Renal cortex interstitium (tissue), 15 donors: ENCODE measurements around the gene DMC1. TPM values are rescaled to one million over a fixed set of nuclear protein-coding genes. Genes with fewer than 3 reads are reported as not detected.
"Not testable (repeated sequence)": the region's sequence is repeated elsewhere in the genome, so short reads cannot be mapped to it uniquely, and the experiment has no call there.

Experiments used
- DNase-seq, 11 donors: peaks; one replicate each; pipeline ENCODE4 v3.0.0-alpha.2; 2013; ENCODE audit warnings: low read depth in 9 of 11, low spot score in 4 of 11; ENCODE audit errors: extremely low read depth in 1 of 11
- long read RNA-seq, 16 experiments: transcript quantifications; one replicate each; lab custom pipeline, GENCODE V29; 2026
- polyA plus RNA-seq, 3 donors: library from polyadenylated mRNA; unstranded; fragments of 120-200 nt; gene quantifications; one replicate each; pipeline ENCODE4 v1.2.1, GENCODE V29; 2013; ENCODE audit not compliant: insufficient read length in 3 of 3

Gene DMC1, protein sequence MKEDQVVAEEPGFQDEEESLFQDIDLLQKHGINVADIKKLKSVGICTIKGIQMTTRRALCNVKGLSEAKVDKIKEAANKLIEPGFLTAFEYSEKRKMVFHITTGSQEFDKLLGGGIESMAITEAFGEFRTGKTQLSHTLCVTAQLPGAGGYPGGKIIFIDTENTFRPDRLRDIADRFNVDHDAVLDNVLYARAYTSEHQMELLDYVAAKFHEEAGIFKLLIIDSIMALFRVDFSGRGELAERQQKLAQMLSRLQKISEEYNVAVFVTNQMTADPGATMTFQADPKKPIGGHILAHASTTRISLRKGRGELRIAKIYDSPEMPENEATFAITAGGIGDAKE
- polyA plus RNA-seq, result 1 to 10 TPM; 5.6 to 6.1 (median 5.7) TPM
- long read RNA-seq, donor 1, partial matches to known transcripts, result 0 of 1 reads
- long read RNA-seq, donor 1, other reads (novel, unspliced or antisense), result 0 of 1 reads
- long read RNA-seq, donor 2, partial matches to known transcripts, result 0 of 2 reads
- long read RNA-seq, donor 2, other reads (novel, unspliced or antisense), result 0 of 2 reads
- long read RNA-seq, donor 3, partial matches to known transcripts, result 0 of 1 reads
- long read RNA-seq, donor 3, other reads (novel, unspliced or antisense), result 0 of 1 reads
- long read RNA-seq, donor 4, result 0 reads
- long read RNA-seq, donor 5, result 0 reads
- long read RNA-seq, donor 6, partial matches to known transcripts, result 0 of 1 reads
- long read RNA-seq, donor 6, other reads (novel, unspliced or antisense), result 0 of 1 reads
- long read RNA-seq, donor 7, partial matches to known transcripts, result 0 of 1 reads
- long read RNA-seq, donor 7, other reads (novel, unspliced or antisense), result 0 of 1 reads
- long read RNA-seq, donor 8, partial matches to known transcripts, result 0 of 1 reads
- long read RNA-seq, donor 8, other reads (novel, unspliced or antisense), result 0 of 1 reads
- long read RNA-seq, donor 9, partial matches to known transcripts, result 0 of 1 reads
- long read RNA-seq, donor 9, other reads (novel, unspliced or antisense), result 0 of 1 reads
- long read RNA-seq, donor 10, partial matches to known transcripts, result 0 of 2 reads
- long read RNA-seq, donor 10, other reads (novel, unspliced or antisense), result 0 of 2 reads
- long read RNA-seq, donor 11, partial matches to known transcripts, result 0 of 1 reads
- long read RNA-seq, donor 11, other reads (novel, unspliced or antisense), result 0 of 1 reads
- long read RNA-seq, donor 12, result 0 reads
- long read RNA-seq, donor 13, transcript DMC1-205 (2 exons, 269 nt), result major isoform, 5 of 5 reads
- long read RNA-seq, donor 13, partial matches to known transcripts, result 0 of 5 reads
- long read RNA-seq, donor 13, other reads (novel, unspliced or antisense), result 0 of 5 reads
- long read RNA-seq, donor 14, partial matches to known transcripts, result 0 of 4 reads
- long read RNA-seq, donor 14, other reads (novel, unspliced or antisense), result 0 of 4 reads
- long read RNA-seq, donor 15, partial matches to known transcripts, result 0 of 1 reads
- long read RNA-seq, donor 15, other reads (novel, unspliced or antisense), result 0 of 1 reads
- long read RNA-seq, donor 16, partial matches to known transcripts, result 0 of 4 reads
- long read RNA-seq, donor 16, other reads (novel, unspliced or antisense), result 0 of 4 reads

DNA sequence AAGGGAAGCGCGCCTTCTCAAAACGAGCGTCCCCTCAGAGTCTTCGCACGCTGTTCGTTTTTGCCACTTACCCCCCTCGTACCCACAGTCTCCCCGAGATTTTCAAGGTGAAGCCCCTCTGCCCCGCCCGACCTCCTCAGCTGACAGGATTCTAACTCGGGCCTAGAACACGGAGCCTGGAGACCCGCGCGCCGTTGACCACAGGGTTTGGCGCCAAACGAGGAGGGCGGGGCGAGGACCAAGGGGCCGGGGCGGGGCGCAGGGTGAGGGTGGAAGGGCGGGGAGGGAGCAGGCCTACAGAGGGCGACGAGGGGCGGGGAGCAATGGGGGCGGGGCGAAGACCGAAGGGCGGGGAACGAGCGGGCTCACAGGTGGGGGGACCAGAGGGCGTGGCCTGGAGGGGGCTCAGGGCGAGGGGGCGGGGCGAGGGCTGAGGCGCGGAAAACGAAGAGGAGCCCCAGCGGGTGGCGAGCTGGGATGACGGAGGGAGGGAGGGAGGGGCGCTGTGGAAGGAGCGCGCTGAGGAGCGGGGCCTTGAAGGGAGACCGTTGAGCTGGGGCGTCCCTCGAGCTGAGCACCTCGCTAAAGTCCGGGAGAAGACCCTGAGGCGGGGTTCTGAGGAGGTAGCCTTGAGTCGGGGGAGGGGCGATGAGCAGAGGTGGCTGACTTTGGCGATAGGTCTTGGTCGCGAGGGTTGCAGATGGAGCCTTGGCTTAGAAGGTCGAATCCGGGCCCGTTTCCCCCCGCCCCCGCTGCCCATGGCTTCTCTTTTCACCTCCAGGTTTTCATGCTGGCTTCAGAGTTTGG, at the start of gene DMC1:
DMC1 (minus strand) TSS at position 212 of the 807 bp plus-strand sequence. CDS start 1,927 bp downstream, outside the sequence.
- DNase-seq, result peak; percentile 72 to 92 (median 89)

DNA sequence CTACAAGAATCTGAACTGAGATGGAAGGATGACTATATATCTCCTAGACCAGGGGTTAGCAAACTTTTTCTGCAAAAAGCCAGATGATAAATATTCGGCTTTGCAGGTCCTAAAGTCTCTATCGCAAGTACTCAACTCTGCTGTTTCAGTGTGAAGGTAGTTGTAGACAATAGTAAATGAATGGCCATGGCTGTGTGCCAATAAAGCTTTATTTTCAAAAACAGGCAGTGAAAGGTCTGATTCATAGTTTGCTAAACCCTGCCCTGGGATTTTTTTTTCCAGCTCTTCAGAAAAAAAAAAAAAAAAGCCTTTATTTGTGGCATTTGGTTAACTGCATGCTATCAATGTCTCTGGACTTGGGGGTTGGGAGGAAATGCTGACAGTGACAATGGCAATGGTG, 48.7 kb upstream of the DMC1 start:
- DNase-seq, result no peak

DNA sequence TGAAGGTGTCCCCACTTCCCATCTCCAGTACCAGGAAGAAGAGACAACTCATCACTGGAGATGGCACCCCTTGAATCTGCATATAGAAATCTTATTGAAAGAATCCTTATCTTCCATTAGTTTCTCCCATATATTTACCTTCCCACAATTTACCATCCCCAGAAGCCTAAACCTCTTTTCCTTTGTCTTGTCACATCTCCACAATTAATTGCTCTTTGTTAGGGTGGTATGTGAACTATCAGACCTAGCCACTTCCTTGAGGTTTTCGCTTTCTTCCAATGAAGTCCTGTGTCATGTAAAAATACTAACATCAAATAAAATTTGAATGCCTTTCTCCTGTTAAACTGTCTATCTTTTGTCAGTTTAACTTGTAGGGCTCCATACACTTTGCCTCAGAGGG, 48.3 kb upstream of the DMC1 start:
- no peak for DNase-seq

DNA sequence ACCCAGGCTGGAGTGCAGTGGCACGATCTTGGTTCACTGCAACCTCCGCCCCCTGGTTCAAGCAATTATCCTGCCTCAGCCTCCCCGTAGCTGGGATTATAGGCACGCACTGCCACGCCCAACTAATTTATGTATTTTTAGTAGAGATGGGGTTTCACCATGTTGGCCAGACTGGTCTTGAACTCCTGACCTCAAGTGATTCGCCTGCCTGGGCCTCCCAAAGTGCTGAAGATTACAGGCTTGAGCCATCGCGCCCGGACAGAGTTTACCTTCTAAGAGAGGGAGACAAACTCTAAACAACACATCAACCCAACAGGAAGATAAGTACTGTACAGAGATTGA, 45.1 kb upstream of the DMC1 start:
- not testable (repeated sequence) for DNase-seq

DNA sequence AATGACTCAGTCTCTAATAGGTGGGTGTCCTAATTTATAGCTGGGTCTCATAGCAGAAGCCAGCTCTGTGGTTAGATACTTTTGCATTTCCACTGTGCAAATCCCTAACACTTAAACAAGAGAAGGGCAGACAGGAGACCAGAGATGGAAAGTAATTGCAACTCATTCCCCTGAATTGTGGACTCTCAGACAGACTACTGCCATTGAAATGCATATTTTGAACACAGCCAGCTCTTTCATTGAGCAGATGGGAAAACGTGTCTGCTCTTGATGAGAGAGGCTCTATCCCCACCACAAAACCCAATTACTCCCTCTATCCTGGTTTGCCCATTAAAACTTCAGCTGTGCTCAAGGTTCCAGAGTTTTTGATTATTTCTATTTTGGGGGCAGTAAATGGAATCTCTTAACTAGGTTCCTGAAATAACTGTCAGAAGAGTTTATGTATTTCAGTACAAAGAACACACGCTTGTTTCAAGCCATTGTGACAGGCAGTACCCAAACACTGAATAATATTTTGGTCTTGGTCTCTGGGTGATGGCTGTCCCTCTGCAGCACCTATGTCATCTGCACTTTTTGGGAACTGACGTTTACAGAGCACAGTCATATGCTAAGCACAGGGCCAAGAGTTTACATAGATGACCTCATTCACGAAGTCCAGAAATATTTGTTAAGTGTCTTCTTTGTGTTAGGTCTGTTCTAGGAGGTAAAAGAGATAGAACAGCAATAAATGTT, 44.5 kb upstream of the DMC1 start:
- no peak for DNase-seq

DNA sequence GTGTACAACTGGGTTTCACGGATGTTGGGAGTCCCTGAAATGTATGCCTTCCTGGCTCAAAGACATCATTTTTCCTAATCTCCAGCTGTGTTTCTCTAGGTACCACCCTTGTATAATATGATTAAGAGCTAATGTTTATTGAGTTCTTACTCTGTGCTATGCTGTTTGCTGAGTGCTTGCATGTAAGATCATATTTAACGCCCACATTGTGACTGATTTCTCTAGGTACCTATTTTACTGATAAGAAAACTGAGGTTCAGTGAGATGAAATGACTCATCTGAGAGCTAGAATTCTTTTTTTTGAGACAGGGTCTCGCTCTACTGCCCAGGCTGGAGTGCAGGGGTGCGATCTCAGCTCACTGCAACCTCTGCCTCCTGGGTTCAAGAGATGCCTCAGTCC, 43.6 kb upstream of the DMC1 start:
- no peak for DNase-seq

DNA sequence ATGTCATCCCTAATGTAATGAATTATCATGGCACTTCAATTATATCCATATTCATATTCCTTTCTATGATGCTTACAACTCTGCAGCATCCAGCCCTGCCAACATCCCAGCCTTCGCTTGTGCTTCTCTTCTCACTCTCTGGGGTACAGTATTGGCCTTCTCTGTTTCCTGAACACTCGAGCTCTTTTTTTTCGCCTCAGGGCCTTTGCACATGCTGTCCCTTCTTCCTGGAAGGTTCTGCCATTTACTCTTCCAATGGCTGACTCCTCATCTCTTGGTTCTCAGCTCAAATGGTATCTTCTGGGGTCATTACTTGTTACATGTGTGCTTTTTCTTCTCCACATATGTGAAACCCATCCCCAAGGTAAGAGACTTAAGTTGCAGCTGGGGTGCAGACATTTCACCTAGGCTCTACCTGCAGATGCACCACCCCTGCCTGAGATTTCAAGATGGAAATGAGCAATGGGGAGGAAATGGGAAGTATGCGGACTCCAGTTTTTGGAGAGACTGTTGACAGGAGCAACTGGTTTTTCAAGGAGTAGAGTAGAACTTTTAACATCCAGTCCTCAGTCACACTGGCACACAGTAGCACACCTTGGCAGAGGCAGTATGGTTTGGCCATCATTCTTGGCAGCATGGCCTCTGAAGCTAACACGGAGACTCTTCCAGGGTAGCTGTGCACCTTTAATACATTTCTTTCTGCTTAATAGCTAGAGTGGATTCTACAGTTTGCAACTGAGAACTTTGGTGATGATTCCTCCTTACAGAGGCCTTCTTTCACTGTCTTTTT, 42.4 kb upstream of the DMC1 start:
- DNase-seq, result no peak

DNA sequence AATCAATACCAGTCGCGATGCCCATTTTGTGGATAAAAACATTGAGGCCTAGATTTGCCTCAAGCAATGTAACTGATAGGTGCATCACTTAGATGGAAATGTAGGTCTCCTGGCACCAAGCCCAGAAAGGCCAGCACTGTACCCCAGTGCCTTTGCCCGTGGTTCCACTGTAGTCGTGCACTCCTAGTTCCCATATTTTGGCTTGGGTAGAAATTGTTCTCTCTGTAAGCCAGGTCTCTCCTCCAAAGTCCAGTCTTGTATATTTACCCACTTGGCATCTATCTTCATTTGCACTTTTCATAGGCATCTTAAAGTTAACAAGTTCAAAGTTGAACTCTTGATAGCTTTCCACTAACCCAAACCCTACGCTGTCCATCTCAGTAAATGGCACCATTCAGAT, 41.6 kb upstream of the DMC1 start:
- no peak for DNase-seq

DNA sequence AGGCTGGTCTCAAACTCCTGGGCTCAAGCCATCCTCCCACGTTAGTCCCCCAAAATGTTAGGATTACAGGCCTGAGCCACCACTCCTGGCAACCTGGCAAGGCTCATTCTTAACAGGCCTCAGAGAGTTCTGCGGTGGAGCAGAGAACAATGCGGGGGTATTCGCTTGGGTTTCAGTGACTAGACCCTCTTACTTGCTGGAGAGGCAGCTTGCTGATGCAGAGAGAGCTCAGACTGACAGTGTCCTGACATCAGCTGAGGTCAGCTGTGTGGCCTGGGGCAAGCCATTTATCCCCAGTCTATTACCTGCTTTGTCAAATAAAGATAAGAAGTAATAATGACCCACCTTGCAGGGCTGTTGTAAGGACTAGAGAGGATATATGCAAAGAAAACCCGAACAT, 40.3 kb upstream of the DMC1 start:
- no peak for DNase-seq

DNA sequence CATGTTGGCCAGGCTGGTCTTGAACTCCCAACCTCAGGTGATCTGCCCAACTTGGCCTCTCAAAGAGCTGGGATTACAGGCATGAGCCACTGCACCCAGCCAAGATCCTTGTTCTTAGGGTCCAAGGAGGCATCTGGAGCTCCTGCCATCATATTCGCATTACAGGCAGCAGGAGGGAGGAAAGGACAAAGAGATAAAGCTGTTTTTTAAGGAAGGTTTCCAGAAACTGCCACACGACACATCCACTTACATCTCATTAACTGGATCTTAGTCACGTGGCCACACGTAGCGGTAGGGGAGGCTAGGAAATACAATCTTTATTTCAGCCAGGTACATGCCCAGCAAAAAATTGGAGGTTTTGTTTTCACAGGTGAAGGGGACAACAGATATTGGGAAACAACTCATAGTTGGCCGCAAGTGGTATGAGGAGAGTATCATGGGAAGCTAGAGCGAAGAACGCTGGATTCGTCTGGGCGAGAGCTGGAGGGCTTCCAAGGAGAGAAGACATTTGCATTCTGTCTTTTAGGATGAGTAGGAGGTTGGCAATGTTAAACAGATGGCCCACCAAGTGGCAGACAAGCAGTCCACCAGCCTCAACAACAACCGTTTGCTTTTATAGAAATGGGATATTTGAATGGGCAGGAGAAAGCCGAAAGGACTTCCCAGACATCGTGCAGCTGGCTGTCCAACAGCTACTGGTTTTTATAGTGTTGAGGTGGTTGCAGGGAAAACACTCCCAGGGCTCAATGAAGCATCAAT, 39.2 kb upstream of the DMC1 start:
- DNase-seq, result peak in 5 of 11 donors; percentile 5 to 13 (median 6)

DNA sequence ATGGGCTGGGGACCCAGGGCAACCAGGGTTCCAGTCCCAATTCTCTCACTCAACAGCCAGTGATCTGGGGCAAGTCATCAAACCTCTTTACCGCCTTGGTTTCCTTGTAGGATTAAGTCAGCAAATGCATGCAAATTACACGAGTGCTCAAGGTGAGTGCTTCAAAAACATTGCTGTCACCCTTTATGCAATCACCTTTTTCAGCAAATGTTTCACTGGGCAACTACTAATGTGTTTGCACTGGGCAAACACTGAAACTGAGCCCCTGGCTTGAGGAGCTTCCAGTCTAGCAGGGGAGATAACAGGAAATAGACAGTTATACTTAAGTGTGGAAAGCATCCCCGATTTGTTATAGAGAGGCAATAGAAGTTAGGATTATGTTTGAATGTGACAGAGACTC, 37.7 kb upstream of the DMC1 start:
- no peak for DNase-seq

DNA sequence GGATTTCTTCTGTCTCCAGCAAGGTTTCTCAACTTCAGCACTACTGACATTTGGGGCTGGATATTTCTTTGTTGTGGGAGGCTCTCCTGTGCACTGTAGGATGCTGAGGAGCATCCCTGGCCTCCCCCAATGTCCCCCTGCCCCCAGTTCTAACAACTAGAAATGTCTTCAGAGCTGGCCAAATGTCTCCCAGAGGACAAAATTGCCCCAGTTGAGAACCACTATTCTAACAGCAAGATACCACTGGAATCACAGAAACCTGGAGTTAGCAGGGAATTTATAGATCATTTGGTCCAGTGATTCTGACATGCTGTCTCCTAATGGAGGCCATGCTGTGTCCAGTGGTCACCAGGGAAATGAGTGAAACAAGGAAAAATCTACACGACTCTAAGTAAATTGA, 32.2 kb upstream of the DMC1 start:
- no peak for DNase-seq

DNA sequence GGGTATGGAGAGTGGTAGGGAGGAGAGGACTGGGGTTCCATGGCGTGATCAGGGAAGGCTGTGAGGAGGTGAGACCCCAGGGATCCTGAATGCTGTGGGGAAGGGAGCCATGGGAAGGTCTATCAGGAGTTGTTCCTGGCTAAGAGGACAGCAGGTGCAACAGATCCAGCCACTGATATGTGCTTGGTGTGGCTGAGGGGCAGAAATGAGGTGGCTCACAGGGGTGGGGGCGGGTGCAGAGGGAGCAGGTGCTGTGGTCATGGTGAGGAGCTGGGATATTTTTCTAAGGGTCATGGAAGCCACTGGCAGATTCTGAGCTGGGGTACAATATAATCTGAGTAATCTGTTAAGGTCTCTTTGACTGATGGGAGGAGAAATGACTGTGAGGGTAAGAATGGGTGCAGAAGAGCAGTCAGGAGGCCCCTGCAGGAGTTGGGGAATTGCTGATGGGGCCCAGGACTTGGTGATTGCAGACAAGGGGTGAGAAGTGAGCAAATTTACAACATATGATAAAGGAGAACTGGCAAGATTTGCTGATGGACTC, 31.3 kb upstream of the DMC1 start:
- DNase-seq, result no peak

DNA sequence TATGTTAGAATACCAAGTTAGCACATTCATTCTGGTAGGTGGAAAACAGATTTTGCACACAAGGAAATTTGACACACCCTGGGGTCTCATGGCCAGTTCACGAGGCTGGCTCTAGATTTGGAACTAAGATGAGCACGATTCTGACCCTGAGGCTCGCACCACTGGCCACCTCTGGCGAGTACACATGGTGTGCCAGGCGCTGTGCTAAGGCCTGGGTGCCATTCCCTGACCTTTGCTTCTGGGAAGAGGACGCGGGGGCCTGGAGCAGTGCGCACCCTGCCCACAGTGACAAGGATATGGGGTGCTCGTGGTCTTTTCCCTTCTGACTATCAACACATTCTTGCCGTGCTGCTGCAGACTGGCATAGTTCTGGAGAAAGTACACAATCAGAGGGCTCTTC, 29.5 kb upstream of the DMC1 start:
- no peak for DNase-seq

DNA sequence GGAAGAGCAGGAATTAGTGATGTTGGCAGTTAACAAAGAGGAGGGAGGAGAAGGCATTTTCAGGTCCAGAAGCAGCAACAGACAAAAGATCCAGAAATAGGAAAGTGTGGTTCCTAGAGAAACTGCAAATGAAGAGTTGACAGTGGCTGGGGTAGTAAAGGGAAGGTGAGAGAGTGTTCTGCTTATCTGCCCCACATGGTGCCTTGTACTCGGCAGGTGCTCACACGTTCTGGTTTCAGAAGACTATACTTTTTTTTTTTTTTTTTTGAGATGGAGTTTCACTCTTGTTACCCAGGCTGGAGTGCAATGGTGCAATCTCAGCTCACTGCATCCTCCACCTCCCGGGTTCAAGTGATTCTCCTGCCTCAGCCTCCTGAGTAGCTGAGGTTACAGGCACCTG, 12.9 kb upstream of the DMC1 start:
- not testable (repeated sequence) for DNase-seq

DNA sequence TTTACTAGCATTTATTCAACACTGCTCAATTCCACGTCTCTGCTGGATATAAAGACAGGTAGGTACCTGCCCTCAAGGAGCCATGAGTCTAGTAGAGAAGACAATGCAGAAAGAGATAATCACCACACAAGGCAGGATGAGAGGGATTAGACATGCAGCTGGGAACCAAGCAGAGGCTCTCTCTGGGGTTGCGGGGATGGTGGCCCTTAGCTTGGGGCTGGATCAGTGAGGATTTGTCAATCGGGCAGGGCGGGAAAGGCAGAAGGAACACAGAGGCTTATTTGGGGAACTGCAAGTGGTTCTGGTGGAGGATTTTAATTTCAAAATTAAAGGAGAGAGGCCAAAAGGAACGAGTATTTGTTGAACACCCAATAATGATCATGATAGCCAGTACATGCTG, 8.5 kb upstream of the DMC1 start:
- DNase-seq, result no peak
